ENCODE results near the gene BEND7.
"Not testable (repeated sequence)": the region's sequence is repeated elsewhere in the genome, so short reads cannot be mapped to it uniquely, and the experiment has no call there.

The BEND7 gene, protein sequence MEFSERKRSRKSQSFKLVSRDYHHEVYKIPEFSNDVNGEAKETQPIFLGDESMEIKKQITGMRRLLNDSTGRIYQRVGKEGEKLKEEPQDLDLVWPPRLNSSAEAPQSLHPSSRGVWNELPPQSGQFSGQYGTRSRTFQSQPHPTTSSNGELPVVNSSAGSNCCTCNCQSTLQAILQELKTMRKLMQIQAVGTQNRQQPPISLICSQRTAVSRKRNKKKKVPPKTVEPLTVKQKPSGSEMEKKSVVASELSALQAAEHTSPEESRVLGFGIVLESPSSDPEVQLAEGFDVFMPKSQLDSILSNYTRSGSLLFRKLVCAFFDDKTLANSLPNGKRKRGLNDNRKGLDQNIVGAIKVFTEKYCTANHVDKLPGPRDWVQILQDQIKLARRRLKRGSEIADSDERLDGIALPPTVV

GRCh38 chr10:13528875-13529713 lies at the start of gene BEND7:
TSS of gene BEND7 (minus strand) at chr10:13529014. CDS start at chr10:13528533, 481 bp downstream.
- DNase-seq (ENCODE audit: low read depth), result no peak

DNA sequence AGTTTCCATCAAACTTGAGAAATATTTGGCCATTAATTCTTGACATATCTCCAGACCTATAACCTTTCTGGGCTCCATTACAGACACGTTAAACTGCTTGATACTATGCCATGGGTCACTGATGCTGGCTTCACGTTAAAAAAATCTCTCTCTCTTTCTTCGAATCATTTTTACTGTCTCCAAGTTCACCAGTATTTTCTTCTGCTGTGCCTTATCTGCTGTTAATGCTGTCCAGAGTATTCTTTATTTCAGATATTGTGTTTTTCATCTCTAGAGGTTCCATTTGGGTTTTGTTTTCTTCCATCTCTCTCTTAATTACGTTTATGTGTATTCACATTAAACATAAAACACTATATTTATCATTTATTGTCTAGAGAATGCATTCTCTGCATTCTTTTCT lies 45.1 kb upstream of the BEND7 start:
- DNase-seq (ENCODE audit: low read depth), result no peak

GRCh38 chr10:13571541-13571940 lies 42.7 kb upstream of the BEND7 start:
- no peak for DNase-seq (ENCODE audit: low read depth)

DNA sequence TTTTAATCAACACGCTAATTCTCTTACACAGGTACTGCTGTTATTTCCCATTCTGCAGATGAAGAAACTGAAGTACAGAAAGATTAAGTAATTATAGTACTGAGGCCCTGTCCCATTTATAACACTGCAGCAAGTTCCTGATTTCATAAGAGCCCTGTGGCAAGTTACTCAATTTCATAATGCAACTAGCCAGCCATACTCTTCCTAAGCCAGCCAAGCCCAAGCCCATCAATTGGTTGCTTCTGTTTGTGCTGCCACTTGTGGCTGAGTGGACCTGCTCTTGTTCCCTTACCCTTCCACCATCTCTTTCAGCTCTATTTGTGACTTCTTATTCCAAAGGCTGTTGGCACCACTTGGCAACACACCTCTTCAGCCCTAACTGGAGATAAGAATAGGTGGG lies 38.2 kb upstream of the BEND7 start:
- DNase-seq (ENCODE audit: low read depth), result no peak

DNA sequence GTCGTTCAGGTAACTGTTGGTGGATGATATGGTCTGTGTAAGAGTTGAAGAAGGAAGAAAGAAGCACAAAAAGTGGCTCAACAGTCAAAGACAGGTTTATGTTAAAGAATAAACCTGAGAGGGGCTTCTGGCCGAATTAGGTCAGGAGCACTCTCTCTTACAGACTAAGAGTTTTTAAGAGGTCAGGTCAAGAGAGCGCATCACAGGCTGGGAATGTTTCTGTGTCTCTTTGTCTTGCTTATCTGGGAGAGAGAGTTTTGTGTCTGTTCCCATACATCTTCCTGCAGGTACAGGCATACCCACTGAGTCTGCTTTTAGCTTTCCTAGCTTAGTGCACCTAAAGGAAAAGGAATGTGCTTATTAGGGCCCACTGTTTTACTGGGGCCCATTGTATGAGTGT lies 35.8 kb upstream of the BEND7 start:
- DNase-seq (ENCODE audit: low read depth), result no peak

DNA sequence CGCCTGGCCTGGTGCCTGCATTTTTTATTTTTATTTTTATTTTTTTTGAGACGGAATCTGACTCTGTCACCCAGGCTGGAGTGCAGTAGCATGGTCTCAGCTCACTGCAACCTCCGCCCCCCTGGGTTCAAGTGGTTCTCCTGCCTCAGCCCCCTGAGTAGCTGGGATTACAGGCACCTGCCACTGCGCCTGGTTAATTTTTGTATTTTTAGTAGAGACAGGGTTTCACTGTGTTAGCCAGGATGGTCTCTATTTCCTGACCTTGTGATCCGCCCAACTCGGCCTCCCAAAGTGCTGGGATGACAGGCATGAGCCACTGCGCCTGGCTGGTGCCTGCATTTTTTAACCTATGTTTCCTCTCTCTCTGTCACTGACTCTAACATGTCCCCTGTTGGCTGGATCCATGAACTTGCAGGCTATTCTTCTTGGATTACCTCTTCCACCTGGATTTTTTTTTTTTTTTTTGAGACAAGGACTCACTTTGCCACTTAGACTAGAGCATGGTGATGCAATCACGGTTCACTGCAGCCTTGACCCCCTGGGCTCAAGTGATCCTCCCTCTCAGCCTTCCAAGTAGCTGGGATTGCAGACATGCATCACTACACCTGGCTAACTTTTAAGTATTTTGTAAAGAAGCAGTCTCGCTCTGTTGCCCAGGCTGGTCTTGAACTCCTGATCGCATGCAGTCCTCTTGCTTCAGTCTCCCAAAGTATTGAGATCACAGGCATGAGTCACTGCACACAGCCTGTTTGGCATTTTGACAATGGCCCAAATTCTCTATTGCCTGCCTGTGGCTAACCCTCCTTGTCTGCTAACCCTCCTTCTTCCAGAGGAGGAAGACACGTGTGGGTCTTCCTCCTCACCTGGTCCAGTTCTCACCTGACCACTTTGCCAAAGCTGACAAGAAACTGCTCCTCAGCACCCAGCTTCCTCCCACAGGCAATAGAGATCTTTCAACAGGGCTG lies 34.9 kb upstream of the BEND7 start:
- DNase-seq (ENCODE audit: low read depth), result no peak

DNA sequence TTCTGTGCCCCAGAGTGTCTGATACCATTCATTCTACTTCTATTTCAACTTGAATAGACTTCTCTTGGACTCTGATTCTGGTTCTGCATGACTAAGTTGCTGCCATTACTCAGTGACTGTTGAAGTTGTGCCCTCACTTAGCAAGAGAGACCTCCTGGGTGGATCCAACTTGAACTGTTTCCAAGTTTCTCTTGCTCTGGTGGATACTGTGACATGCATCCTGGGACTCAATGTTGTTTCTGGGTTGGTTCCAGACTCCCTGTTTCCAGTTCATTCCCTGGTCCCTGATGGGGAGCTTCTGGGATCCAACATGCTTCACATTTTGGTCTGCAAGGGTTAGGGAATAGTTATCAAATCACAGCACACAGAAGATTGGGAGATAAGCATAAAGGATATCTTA lies 31.8 kb upstream of the BEND7 start:
- peak; percentile 49 for DNase-seq (ENCODE audit: low read depth)

- DNase-seq (ENCODE audit: low read depth), result no peak
These were observed 30.4 kb upstream of the BEND7 start for GRCh38 chr10:13559124-13559700.

DNA sequence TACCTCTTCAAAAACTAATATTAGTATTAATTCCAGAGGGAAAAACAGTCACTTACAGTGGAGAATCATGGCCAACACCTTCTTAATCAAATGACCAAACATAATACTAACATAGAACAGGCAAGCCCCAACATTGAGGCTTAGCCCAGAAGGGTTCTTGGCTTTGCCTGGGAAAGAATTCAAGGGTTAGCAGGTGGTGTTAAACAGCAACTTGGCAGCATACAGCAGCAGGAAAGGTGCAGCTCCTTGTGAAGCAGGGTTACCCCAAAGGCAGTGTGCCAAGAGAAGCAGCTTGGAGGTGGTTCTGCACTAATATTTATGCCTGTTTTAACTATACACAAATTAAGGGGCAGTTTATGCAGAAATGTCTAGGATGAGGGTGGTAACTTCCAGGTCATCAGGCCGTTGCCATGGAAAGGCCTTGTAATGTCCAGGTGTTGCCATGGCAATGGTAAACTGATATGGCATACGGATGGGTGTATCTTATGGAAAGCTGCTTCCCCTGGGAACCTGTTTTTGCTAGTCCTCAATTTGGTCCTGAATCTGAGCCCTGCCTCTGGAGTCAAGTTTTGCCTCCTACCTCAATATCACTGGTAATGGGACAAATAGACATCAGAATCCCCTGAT lies 27.2 kb upstream of the BEND7 start:
- no peak for DNase-seq (ENCODE audit: low read depth)

DNA sequence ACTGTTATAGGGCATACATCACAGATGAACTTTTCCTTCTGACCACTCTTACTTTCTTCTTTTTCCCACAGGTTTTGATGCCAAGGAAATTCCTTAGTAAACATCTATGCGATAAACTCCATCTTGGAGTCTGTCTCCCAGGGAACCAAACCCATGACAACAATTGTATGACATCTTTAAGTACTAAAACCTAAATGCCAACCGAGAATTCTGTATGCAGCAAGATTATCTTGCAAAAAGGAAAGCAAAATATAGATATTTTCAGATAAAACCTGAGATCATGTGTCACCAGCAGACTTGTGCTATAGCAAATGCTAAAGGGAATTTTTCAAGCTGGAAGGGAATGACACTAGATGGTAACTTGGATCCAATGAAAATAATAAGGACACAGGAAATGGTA lies 22.0 kb upstream of the BEND7 start:
- DNase-seq (ENCODE audit: low read depth), result no peak

DNA sequence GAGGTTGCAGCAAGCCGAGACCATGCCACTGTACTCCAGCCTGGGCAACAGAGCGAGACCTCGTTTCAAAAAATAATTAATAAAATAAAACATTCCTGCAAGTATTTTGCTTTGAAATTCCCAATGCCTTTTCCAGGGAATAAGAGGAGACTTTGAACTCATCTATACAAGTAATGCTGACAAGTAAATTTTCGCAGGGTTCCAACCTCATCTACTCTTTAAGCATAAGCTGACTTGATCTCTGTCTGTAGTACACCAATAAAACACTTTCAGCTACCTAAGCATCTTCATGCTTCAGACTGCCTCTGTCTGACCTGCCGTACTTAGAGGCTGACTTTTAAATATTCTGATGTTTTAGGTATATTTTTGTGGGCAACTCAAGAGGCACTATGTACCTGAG lies 13.7 kb upstream of the BEND7 start:
- no peak for DNase-seq (ENCODE audit: low read depth)

DNA sequence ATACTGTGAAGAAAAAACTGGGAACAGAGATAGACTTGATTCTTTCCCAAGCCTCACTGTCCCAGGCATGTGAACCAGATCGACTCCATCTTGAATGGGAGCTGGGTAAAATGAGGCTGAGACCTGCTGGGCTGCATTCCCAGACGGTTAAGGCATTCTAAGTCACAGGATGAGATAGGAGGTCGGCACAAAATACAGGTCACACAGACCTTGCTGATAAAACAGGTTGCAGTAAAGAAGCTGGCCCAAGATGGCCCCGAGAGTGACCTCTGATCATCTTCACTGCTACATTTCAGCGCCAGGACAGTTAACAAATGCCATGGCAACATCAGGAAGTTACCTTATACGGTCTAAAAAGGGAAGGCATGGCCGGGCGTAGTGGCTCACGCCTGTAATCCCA lies 9.2 kb upstream of the BEND7 start:
- DNase-seq (ENCODE audit: low read depth), result not testable (repeated sequence)

DNA sequence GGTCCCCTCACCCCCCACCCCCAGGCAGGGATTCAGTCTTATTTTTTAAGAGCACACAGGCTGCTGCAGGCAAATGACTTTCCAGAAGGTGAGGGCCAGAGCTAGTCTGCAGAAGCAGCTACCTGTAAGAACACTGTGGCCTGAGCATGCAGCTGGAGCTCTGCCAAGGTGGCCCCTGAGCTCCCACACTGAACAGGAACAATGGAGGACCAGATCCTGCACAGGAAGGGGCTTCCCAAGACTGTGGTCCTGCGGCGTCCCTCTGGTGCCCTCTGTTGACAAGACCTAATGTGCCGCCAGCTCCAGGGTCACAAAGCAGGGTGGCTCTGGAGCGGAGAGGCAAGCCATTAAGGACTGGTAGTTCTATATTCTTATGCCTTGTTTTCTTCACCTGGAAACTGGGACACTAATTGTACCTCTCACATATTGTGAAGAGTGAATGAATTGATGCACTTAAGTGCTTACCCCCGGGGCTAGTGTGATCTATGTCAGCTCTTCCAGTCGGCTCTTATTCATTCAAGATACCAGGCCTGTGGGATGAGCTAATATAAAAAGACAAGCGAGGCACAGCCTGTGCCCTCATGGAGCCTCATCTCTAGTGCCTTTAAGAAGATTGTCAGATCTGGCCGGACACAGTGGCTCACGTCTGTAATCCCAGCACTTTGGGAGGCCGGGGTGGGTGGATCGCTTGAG lies 8.0 kb upstream of the BEND7 start:
- DNase-seq (ENCODE audit: low read depth), result no peak

DNA sequence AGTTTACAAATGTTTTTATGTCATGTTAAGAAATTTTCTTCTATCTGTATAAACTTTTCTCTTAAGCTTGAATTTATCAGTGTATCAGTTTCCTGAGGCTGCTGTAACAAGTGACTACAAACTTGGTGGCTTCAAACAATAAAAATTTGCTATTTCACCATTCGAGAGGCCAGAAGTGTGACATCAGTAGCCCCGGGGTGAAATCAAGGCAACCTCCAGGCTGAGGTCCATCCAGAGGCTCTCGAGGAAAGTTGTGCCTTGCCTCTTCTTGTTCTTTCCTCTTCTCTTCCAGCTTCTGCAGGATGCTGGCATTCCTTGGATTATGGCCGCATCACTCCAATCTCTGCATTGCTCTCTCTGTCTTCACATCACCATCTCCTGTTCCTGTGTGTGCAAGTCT lies 6.5 kb upstream of the BEND7 start:
- no peak for DNase-seq (ENCODE audit: low read depth)

- DNase-seq (ENCODE audit: low read depth), result no peak
These were observed 830 bp upstream of the BEND7 start for GRCh38 chr10:13529714-13529973.

DNA sequence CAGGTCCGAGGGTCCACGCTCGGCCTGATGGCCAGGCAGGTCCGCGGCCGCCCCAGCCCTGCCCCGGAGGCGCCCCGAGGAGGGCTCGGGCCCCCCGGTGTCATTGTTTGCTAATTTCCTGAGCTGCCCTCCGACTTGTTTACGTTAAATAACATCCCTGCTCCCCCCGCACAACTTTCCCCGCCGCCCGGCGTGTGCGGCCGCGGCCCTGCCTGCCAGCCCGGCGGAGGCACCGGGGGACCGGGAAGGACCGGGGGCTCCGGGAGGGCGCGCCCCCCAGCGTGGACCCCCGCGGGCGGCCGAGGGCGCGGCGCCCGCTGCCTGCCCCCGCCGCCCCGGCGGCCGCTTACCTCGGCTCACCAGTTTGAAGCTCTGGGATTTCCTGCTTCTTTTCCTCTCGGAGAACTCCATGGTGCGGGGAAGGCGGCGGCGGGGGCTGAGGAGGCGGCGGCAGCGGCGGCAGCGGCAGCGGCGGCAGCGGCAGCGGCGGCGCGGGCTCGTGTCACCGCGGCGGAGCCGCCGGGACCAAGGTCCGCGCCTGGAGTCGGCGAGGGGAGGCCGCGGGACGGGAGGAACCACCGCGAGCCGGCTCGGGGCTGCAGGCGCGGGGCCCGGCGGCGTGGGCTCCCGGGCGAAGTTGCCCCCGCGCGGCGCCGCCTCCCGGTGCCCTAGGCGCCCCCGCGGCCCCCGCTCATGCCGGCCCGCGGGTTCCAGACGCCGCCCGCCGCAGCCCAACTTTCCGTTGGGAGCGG lies 515 bp downstream of the BEND7 start:
- DNase-seq (ENCODE audit: low read depth), result no peak

DNA sequence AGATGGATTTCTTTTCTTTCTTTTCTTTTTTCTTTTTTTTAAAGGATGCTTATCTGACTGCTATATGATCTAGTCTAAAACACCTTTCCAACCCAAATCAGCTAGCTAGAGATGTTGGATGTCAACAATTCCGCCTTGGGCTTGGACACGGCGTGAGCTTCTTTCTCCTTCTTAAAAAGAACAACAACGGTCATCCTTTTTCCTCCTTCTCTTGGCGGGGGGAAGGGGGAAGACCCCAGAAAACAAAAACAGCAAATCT lies 1.0 kb downstream of the BEND7 start:
- no peak for DNase-seq (ENCODE audit: low read depth)

- DNase-seq (ENCODE audit: low read depth), result peak; percentile 51
These were observed 1.6 kb downstream of the BEND7 start for GRCh38 chr10:13526948-13527863.

DNA sequence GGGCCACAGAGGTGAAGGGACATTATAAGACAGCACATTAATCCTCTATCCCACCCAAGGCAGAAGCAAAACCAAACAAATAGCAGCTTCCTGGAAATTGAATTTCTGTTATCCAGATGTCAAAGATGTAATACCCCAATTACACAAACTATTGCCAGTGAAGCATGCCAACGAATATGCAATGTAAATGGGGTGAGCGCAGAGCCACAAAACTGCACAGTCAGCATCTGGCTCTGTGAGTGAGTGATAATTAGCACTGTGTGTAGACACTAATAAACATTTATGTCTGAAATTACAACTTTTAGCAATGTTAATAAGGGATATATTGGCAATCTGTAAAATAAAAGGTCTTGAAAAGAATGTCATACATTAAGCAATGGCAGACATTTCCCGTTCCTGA lies 3.2 kb downstream of the BEND7 start:
- no peak for DNase-seq (ENCODE audit: low read depth)
